ENCODE data around the gene SLC6A20.

SLC6A20 gene

DNA sequence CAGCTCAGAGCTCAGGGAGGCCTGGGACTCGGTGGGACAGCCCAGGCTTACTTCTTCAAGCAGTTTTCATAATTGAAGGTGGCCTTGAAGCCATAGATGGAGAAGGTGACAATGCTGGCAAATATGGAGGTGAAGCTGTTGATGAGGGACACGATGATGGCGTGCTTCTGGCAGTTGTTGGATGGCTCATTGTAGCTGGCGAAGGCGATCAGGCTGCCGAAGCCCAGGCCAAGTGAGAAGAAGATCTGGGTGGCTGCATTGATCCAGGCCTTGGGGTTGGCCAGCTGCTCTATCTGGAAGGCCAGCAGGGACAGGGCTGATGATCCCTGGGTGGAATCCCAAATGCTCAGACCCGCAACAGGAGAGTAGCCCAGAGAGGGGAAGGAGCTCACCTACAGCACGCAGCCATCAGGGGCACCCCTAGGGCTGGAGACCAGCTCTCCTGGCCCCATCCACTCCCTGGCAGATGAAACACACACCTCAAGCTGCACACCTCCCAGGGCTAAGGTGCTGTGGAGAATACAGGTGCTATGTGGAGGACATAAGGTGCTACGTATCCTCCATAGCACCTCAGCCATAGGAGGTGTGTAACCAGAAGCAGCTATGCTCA, 25.1 kb downstream of the SLC6A20 start (continued):
- TF ChIP-seq, protein P1, sequence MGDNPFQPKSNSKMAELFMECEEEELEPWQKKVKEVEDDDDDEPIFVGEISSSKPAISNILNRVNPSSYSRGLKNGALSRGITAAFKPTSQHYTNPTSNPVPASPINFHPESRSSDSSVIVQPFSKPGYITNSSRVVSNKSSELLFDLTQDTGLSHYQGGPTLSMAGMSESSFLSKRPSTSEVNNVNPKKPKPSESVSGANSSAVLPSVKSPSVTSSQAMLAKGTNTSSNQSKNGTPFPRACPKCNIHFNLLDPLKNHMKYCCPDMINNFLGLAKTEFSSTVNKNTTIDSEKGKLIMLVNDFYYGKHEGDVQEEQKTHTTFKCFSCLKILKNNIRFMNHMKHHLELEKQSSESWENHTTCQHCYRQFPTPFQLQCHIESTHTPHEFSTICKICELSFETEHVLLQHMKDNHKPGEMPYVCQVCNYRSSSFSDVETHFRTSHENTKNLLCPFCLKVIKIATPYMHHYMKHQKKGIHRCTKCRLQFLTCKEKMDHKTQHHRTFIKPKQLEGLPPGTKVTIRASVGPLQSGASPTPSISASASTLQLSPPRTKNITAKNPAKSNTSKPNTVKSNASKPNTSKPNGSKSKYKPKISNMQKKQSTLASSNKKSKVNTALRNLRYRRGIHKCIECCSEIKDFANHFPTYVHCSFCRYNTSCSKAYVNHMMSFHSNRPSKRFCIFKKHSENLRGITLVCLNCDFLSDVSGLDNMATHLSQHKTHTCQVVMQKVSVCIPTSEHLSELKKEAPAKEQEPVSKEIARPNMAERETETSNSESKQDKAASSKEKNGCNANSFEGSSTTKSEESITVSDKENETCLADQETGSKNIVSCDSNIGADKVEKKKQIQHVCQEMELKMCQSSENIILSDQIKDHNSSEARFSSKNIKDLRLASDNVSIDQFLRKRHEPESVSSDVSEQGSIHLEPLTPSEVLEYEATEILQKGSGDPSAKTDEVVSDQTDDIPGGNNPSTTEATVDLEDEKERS (tag by site-specific recombination; IDR thresholded peaks at IDR 0.05) = no peak
- no peak for TF ChIP-seq MZF1 (tag by site-specific recombination; IDR thresholded peaks at IDR 0.05; ENCODE audit: borderline replicate concordance)

DNA sequence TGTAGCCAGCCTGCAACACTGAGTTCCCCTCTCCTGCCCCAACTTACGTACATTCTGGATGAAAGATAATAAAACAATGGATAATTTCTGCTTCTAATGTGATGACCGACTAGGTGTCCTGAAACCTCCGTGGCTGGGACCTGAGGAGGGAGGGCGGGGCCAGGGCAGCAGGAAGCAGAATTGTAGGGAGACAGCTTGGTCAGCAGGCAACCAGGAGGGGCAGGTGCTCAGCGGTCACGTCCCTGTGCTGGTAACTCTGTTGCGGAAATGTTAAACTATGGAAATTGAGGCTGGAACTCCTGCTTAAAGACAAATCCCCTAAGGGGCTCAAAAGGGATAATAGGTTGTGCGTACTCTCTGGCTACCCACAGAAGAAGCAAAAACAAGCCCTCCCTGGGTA, 30.4 kb downstream of the SLC6A20 start:
- no peaks in the 10 kb centered on the region for H3K36me3 ChIP-seq (ENCODE audit: control insufficient read depth in 2 of 2, insufficient read depth in 1 of 2, low read length in 2 of 2)
- ChIA-PET CTCF (no interaction called here), POLR2A (no interaction called here)
- no peak overlapping the region for H3K4me3 ChIP-seq (ENCODE audit: low read depth, low read length)
- H3K9me3 ChIP-seq (ENCODE audit: control insufficient read depth, insufficient read depth, low read depth, low read length) = no peaks in the 10 kb centered on the region
- no peaks in the 10 kb centered on the region for H3K4me1 ChIP-seq (ENCODE audit: control insufficient read depth, insufficient read depth, low read length)
- no peak overlapping the region for H3K27ac ChIP-seq (ENCODE audit: extremely low read depth, low read depth, low read length)
- no peak for TF ChIP-seq ZIC2 (tag by site-specific recombination; IDR thresholded peaks at IDR 0.05)
- TF ChIP-seq ZNF510 (tag by site-specific recombination; IDR thresholded peaks at IDR 0.05; ENCODE audit: insufficient replicate concordance) = no peak
- TF ChIP-seq ZNF175 (tag by site-specific recombination; IDR thresholded peaks at IDR 0.05) = no peak

DNA sequence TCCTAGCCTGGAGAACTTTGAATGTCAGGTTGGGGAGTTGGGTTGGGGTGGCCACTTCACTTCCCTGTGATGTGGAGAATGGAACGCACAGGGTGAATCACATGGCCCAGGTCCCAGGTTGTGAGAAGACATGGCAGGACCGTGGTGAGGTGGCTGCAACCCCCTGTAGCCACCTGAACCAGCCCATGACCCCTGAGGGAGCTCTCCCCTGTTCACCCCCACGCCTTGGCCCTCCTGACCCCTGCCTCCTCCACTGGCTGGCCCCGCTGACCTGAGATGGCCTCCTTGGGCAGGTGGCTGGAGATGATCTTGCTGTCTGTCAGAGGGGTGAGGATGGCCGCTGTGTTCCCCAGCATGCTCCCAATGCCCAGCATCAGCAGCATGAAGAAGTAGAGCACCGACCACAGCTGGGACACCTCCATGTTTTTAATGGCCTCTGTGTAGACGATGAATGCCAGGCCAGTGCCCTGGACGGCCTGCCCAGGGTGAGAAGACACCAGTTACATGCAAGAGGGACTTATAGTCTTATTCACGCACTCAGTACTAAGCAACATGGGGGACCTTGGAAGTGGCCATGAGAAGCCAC, 31.0 kb downstream of the SLC6A20 start:
- H3K27ac ChIP-seq (ENCODE audit: extremely low read depth, low read depth, low read length) = no peak overlapping the region
- no peaks in the 10 kb centered on the region for H3K4me1 ChIP-seq (ENCODE audit: control insufficient read depth, insufficient read depth, low read length)
- no peaks in the 10 kb centered on the region for H3K9me3 ChIP-seq (ENCODE audit: control insufficient read depth, insufficient read depth, low read depth, low read length)
- ChIA-PET POLR2A (no interaction called here), CTCF (interaction anchor here (0.6 kb wide), 1 partner anchor 556 kb away, joined by 3 read pairs; no protein-coding TSS in a partner anchor)
- no peak overlapping the region for H3K4me3 ChIP-seq (ENCODE audit: low read depth, low read length)
- H3K36me3 ChIP-seq (ENCODE audit: control insufficient read depth in 2 of 2, insufficient read depth in 1 of 2, low read length in 2 of 2) = no peaks in the 10 kb centered on the region
- no peak for TF ChIP-seq GLIS1 (tag by site-specific recombination; IDR thresholded peaks at IDR 0.05)
- no peak for TF ChIP-seq ZNF529 (tag by site-specific recombination; IDR thresholded peaks at IDR 0.05; ENCODE audit: insufficient replicate concordance)
- no peak for TF ChIP-seq ZNF211 (tag by site-specific recombination; IDR thresholded peaks at IDR 0.05; ENCODE audit: low read depth)
- TF ChIP-seq ZNF610 (tag by site-specific recombination; IDR thresholded peaks at IDR 0.05; ENCODE audit: borderline replicate concordance) = no peak
- TF ChIP-seq, protein P2, sequence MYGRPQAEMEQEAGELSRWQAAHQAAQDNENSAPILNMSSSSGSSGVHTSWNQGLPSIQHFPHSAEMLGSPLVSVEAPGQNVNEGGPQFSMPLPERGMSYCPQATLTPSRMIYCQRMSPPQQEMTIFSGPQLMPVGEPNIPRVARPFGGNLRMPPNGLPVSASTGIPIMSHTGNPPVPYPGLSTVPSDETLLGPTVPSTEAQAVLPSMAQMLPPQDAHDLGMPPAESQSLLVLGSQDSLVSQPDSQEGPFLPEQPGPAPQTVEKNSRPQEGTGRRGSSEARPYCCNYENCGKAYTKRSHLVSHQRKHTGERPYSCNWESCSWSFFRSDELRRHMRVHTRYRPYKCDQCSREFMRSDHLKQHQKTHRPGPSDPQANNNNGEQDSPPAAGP (tag by site-specific recombination; IDR thresholded peaks at IDR 0.05) = no peak
- no peak for TF ChIP-seq ZFP41 (tag by site-specific recombination; IDR thresholded peaks at IDR 0.05; ENCODE audit: borderline replicate concordance)
- no peak for TF ChIP-seq ZNF423 (tag by site-specific recombination; IDR thresholded peaks at IDR 0.05)
- TF ChIP-seq, protein P3, sequence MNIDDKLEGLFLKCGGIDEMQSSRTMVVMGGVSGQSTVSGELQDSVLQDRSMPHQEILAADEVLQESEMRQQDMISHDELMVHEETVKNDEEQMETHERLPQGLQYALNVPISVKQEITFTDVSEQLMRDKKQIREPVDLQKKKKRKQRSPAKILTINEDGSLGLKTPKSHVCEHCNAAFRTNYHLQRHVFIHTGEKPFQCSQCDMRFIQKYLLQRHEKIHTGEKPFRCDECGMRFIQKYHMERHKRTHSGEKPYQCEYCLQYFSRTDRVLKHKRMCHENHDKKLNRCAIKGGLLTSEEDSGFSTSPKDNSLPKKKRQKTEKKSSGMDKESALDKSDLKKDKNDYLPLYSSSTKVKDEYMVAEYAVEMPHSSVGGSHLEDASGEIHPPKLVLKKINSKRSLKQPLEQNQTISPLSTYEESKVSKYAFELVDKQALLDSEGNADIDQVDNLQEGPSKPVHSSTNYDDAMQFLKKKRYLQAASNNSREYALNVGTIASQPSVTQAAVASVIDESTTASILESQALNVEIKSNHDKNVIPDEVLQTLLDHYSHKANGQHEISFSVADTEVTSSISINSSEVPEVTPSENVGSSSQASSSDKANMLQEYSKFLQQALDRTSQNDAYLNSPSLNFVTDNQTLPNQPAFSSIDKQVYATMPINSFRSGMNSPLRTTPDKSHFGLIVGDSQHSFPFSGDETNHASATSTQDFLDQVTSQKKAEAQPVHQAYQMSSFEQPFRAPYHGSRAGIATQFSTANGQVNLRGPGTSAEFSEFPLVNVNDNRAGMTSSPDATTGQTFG (tag by site-specific recombination; IDR thresholded peaks at IDR 0.05; ENCODE audit: borderline replicate concordance) = no peak
- TF ChIP-seq KLF1 (tag by site-specific recombination; IDR thresholded peaks at IDR 0.05) = no peak
- TF ChIP-seq, protein P4, sequence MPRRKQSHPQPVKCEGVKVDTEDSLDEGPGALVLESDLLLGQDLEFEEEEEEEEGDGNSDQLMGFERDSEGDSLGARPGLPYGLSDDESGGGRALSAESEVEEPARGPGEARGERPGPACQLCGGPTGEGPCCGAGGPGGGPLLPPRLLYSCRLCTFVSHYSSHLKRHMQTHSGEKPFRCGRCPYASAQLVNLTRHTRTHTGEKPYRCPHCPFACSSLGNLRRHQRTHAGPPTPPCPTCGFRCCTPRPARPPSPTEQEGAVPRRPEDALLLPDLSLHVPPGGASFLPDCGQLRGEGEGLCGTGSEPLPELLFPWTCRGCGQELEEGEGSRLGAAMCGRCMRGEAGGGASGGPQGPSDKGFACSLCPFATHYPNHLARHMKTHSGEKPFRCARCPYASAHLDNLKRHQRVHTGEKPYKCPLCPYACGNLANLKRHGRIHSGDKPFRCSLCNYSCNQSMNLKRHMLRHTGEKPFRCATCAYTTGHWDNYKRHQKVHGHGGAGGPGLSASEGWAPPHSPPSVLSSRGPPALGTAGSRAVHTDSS (tag by site-specific recombination; IDR thresholded peaks at IDR 0.05) = no peak
- no peak for TF ChIP-seq ZNF24 (tag by site-specific recombination; IDR thresholded peaks at IDR 0.05)
- TF ChIP-seq ZNF530 (tag by site-specific recombination; IDR thresholded peaks at IDR 0.05; ENCODE audit: low read depth) = no peak
- TF ChIP-seq, protein P5, sequence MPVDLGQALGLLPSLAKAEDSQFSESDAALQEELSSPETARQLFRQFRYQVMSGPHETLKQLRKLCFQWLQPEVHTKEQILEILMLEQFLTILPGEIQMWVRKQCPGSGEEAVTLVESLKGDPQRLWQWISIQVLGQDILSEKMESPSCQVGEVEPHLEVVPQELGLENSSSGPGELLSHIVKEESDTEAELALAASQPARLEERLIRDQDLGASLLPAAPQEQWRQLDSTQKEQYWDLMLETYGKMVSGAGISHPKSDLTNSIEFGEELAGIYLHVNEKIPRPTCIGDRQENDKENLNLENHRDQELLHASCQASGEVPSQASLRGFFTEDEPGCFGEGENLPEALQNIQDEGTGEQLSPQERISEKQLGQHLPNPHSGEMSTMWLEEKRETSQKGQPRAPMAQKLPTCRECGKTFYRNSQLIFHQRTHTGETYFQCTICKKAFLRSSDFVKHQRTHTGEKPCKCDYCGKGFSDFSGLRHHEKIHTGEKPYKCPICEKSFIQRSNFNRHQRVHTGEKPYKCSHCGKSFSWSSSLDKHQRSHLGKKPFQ (tag by site-specific recombination; IDR thresholded peaks at IDR 0.05) = no peak
- TF ChIP-seq OVOL3 (tag by site-specific recombination; IDR thresholded peaks at IDR 0.05) = no peak
- TF ChIP-seq, protein P6, sequence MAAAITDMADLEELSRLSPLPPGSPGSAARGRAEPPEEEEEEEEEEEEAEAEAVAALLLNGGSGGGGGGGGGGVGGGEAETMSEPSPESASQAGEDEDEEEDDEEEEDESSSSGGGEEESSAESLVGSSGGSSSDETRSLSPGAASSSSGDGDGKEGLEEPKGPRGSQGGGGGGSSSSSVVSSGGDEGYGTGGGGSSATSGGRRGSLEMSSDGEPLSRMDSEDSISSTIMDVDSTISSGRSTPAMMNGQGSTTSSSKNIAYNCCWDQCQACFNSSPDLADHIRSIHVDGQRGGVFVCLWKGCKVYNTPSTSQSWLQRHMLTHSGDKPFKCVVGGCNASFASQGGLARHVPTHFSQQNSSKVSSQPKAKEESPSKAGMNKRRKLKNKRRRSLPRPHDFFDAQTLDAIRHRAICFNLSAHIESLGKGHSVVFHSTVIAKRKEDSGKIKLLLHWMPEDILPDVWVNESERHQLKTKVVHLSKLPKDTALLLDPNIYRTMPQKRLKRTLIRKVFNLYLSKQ (tag by site-specific recombination; IDR thresholded peaks at IDR 0.05; ENCODE audit: borderline replicate concordance) = no peak
- TF ChIP-seq ZNF202 (tag by site-specific recombination; IDR thresholded peaks at IDR 0.05; ENCODE audit: borderline replicate concordance) = no peak

Measured in HEK293 (cell line).